Subcutaneous abdominal adipose tissue (tissue), 5 donors: Measurements from ENCODE around the gene PDE9A.
"Not testable (repeated sequence)": the region's sequence is repeated elsewhere in the genome, so short reads cannot be mapped to it uniquely, and the experiment has no call there.

Experiments used
- H3K27ac ChIP-seq: one replicate; pipeline ENCODE4 v1.7.0; 2013; ENCODE audit warnings: low read depth, mild to moderate bottlenecking, inconsistent platforms, low read length, moderate library complexity
- H3K27me3 ChIP-seq, 5 donors: one replicate each; pipeline ENCODE4 v1.7.0; 2013; ENCODE audit warnings: low read length in 5 of 5, inconsistent platforms in 1 of 5; ENCODE audit not compliant: control insufficient read depth in 5 of 5, insufficient read depth in 4 of 5
- H3K36me3 ChIP-seq, 5 donors: one replicate each; pipeline ENCODE4 v1.7.0; 2013; ENCODE audit warnings: low read length in 5 of 5; ENCODE audit not compliant: control insufficient read depth in 5 of 5, insufficient read depth in 5 of 5
- H3K4me1 ChIP-seq, 5 donors: one replicate each; pipeline ENCODE4 v1.7.0; 2013; ENCODE audit warnings: low read length in 5 of 5, mild to moderate bottlenecking in 3 of 5, moderate library complexity in 1 of 5; ENCODE audit not compliant: control insufficient read depth in 5 of 5, insufficient read depth in 5 of 5
- H3K4me3 ChIP-seq, 5 donors: one replicate each; pipeline ENCODE4 v1.7.0; 2013; ENCODE audit warnings: low read length in 5 of 5, low read depth in 1 of 5
- H3K9ac ChIP-seq, 5 donors: one replicate each; pipeline ENCODE4 v1.7.0; 2013; ENCODE audit warnings: low read length in 5 of 5, mild to moderate bottlenecking in 4 of 5, moderate library complexity in 3 of 5
- H3K9me3 ChIP-seq, 5 donors: one replicate each; pipeline ENCODE4 v1.7.0; 2013; ENCODE audit warnings: low read length in 5 of 5; ENCODE audit not compliant: control insufficient read depth in 5 of 5
- donor health status: healthy.
- donor health status: healthy.
- donor health status: healthy.
- donor health status: healthy.
- donor health status: healthy.

PDE9A gene

GRCh38 chr21:42621819-42622177 lies 31.6 kb upstream of the PDE9A start:
- Histone ChIP-seq H3K4me3 (no peak overlapping the region), H3K27me3 (peaks cover 24 to 50% (median 33%) of the 10 kb centered on the region in 5 donors), H3K4me1 (peaks cover 0 to 2% (median under 1%) of the 10 kb centered on the region in 5 donors), H3K36me3 (no peaks in the 10 kb centered on the region), H3K9me3 (no peaks in the 10 kb centered on the region), H3K27ac (no peak overlapping the region), H3K9ac (no peak overlapping the region)

- peaks cover 19 to 50% (median 29%) of the 10 kb centered on the region in 5 donors for H3K27me3 ChIP-seq
- no peak overlapping the region for H3K9ac ChIP-seq
- no peaks in the 10 kb centered on the region for H3K9me3 ChIP-seq
- no peak overlapping the region for H3K4me3 ChIP-seq
- H3K27ac ChIP-seq, result no peak overlapping the region
- H3K4me1 ChIP-seq, result no peaks in the 10 kb centered on the region
- no peaks in the 10 kb centered on the region for H3K36me3 ChIP-seq
Observed at GRCh38 chr21:42622284-42622683, 31.1 kb upstream of the PDE9A start.

- no peaks in the 10 kb centered on the region for H3K36me3 ChIP-seq
- H3K27me3 ChIP-seq, result peaks cover 8 to 46% (median 24%) of the 10 kb centered on the region in 5 donors
- H3K4me1 ChIP-seq, result no peaks in the 10 kb centered on the region
- no peaks in the 10 kb centered on the region for H3K9me3 ChIP-seq
- H3K4me3 ChIP-seq, result no peak overlapping the region
- H3K27ac ChIP-seq, result no peak overlapping the region
- no peak overlapping the region for H3K9ac ChIP-seq
Observed at GRCh38 chr21:42623694-42624093, 29.7 kb upstream of the PDE9A start.

- H3K9ac ChIP-seq, result no peak overlapping the region
- H3K36me3 ChIP-seq, result no peaks in the 10 kb centered on the region
- H3K27ac ChIP-seq, result no peak overlapping the region
Observed at GRCh38 chr21:42624095-42624790, 29.2 kb upstream of the PDE9A start.

GRCh38 chr21:42624936-42625335 lies 28.5 kb upstream of the PDE9A start:
- Histone ChIP-seq H3K4me1 (no peaks in the 10 kb centered on the region), H3K4me3 (no peak overlapping the region), H3K9ac (no peak overlapping the region), H3K27me3 (peaks cover 0 to 34% (median 17%) of the 10 kb centered on the region in 5 donors), H3K36me3 (no peaks in the 10 kb centered on the region), H3K9me3 (no peaks in the 10 kb centered on the region), H3K27ac (no peak overlapping the region)

More at GRCh38 chr21:42624095-42624790, 29.2 kb upstream of the PDE9A start:
- Histone ChIP-seq H3K4me3 (no peak overlapping the region), H3K9me3 (no peaks in the 10 kb centered on the region), H3K27me3 (peaks cover 6 to 41% (median 21%) of the 10 kb centered on the region in 5 donors), H3K4me1 (no peaks in the 10 kb centered on the region)

GRCh38 chr21:42626171-42626570 lies 27.2 kb upstream of the PDE9A start:
- Histone ChIP-seq H3K36me3 (no peaks in the 10 kb centered on the region), H3K4me3 (no peak overlapping the region), H3K4me1 (no peaks in the 10 kb centered on the region), H3K9me3 (no peaks in the 10 kb centered on the region), H3K27me3 (peaks cover 5 to 36% (median 14%) of the 10 kb centered on the region in 5 donors), H3K9ac (no peak overlapping the region), H3K27ac (no peak overlapping the region)

GRCh38 chr21:42627527-42628289 lies 25.7 kb upstream of the PDE9A start:
- H3K9ac ChIP-seq, result no peak overlapping the region
- no peaks in the 10 kb centered on the region for H3K4me1 ChIP-seq
- peaks cover 3 to 32% (median 9%) of the 10 kb centered on the region in 5 donors for H3K27me3 ChIP-seq
- no peaks in the 10 kb centered on the region for H3K9me3 ChIP-seq
- no peak overlapping the region for H3K4me3 ChIP-seq
- no peak overlapping the region for H3K27ac ChIP-seq
- no peaks in the 10 kb centered on the region for H3K36me3 ChIP-seq

GRCh38 chr21:42628466-42629061 lies 24.9 kb upstream of the PDE9A start:
- not testable (repeated sequence) for H3K36me3 ChIP-seq, H3K27ac ChIP-seq, H3K4me3 ChIP-seq, H3K9me3 ChIP-seq, H3K4me1 ChIP-seq, H3K9ac ChIP-seq
- H3K27me3 ChIP-seq, result peaks cover 5 to 32% (median 9%) of the 10 kb centered on the region in 5 donors

- Histone ChIP-seq H3K4me1 (no peaks in the 10 kb centered on the region), H3K27ac (no peak overlapping the region), H3K36me3 (no peaks in the 10 kb centered on the region), H3K4me3 (no peak overlapping the region), H3K9ac (no peak overlapping the region), H3K27me3 (peaks cover 7 to 32% (median 7%) of the 10 kb centered on the region in 5 donors), H3K9me3 (no peaks in the 10 kb centered on the region)
Observed at GRCh38 chr21:42629933-42630589, 23.4 kb upstream of the PDE9A start.
